SHP77 treated with DMSO at 0.1 percent for 48 hours (cell line): ENCODE data around the gene SDF2.

Source experiments
- DNase-seq: peaks from one replicate; lab custom pipeline; 2025; lab: John Stamatoyannopoulos, UW

SDF2 gene

GRCh38 chr17:28661635-28662526 is at the start of gene SDF2, which contains the start of gene SUPT6H:
Gene SDF2 (minus strand): TSS chr17:28661906. CDS start chr17:28661876, 30 bp downstream.
Gene SUPT6H (plus strand): TSS chr17:28662205. CDS start chr17:28673402, 11,197 bp downstream.
- peak; percentile 91 for DNase-seq

GRCh38 chr17:28710861-28711722 is 49.4 kb upstream of the SDF2 start:
- peak; percentile 87 for DNase-seq

- no peak for DNase-seq
Observed at GRCh38 chr17:28707339-28707720, 45.6 kb upstream of the SDF2 start.

GRCh38 chr17:28706471-28707338 is 45.0 kb upstream of the SDF2 start:
- no peak for DNase-seq

GRCh38 chr17:28705728-28706334 is 44.1 kb upstream of the SDF2 start:
- no peak for DNase-seq

- DNase-seq, result no peak
Observed at GRCh38 chr17:28705074-28705659, 43.5 kb upstream of the SDF2 start.

GRCh38 chr17:28704219-28704858 is 42.6 kb upstream of the SDF2 start:
- no peak for DNase-seq

- DNase-seq, result no peak
Observed at GRCh38 chr17:28703552-28704218, 42.0 kb upstream of the SDF2 start.

GRCh38 chr17:28702752-28703150 is 41.0 kb upstream of the SDF2 start:
- no peak for DNase-seq

- no peak for DNase-seq
Observed at GRCh38 chr17:28702026-28702751, 40.5 kb upstream of the SDF2 start.

GRCh38 chr17:28700830-28701492 is 39.3 kb upstream of the SDF2 start:
- peak; percentile 57 for DNase-seq

- no peak for DNase-seq
Observed at GRCh38 chr17:28700278-28700677, 38.6 kb upstream of the SDF2 start.

GRCh38 chr17:28698253-28698941 is 36.7 kb upstream of the SDF2 start:
- no peak for DNase-seq

- no peak for DNase-seq
Observed at GRCh38 chr17:28693869-28694268, 32.2 kb upstream of the SDF2 start.

- no peak for DNase-seq
Observed at GRCh38 chr17:28689011-28689410, 27.3 kb upstream of the SDF2 start.

GRCh38 chr17:28688481-28688880 is 26.8 kb upstream of the SDF2 start:
- DNase-seq, result no peak

GRCh38 chr17:28686296-28686695 is 24.6 kb upstream of the SDF2 start:
- DNase-seq, result no peak

- DNase-seq, result no peak
Observed at GRCh38 chr17:28685366-28685765, 23.7 kb upstream of the SDF2 start.
